ENCODE measurements around the gene ANKRD11.

Gene ANKRD11

DNA sequence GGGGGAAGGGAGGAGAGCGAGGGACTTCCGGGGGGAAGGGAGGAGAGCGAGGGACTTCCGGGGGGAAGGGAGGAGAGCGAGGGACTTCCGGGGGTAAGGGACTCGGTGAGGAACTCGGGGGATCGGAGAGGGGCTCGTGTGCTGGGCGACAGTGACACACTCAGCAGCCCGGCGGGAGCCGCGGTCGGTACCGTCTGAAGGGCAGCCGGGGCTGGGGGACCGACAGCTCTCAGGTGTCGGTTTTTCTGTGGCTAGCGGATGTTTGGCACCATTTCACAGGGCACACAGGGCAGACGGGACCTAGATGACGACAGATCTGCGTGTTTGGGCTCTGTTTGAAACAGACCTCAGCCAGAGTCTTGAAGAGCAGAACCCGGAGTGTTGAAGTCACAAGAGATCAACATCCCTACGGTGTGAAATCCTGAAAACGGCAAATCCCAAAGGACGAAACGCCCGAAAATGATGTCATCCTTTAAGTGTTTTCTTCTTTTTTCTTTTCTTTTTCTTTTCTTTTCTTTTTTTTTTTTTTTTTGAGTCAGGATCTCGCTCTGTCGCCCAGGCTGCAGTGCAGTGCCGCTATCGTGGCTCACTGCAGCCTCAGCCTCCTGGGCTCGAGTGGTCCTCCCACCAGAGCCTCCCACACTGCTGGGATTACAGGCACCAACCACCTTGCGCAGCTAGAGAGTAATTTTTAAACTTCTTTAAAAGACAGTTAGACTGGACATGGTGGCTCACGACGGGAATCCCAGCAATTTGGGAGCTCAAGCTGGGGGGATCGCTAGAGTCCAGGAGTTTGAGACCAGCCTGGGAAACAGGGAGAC is 249.0 kb downstream of the ANKRD11 start:
- Histone ChIP-seq H4K8ac (ENCODE audit: low read length) (peak overlapping the region; percentile 100), H2BK5ac (ENCODE audit: low read depth, low read length, poor library complexity, severe bottlenecking) (peak overlapping the region; percentile 95), H4K91ac (ENCODE audit: low read length) (peak overlapping the region; percentile 98), H2BK12ac (ENCODE audit: low read length in 2 of 2) (peak overlapping the region in 1 of 2 experiments; percentile 49), H2BK15ac (ENCODE audit: low read depth, poor library complexity, severe bottlenecking) (peak overlapping the region; percentile 89), H3K36me3 (ENCODE audit: control insufficient read depth in 1 of 2, insufficient read depth in 2 of 2, low read depth in 1 of 2, low read length in 2 of 2) (no peaks in the 10 kb centered on the region), H3K4me2 (ENCODE audit: low read length, poor library complexity, severe bottlenecking) (peak overlapping the region; percentile 72), H3K4me3 (ENCODE audit: insufficient read depth in 1 of 2, low read depth in 1 of 2, low read length in 2 of 2) (peak overlapping the region; percentile 94 to 99), H3K27ac (ENCODE audit: low read length, poor library complexity, severe bottlenecking) (peak overlapping the region; percentile 96), H2BK120ac (ENCODE audit: low read depth, low read length) (peak overlapping the region; percentile 85), H3K4me1 (ENCODE audit: control insufficient read depth, insufficient read depth, low read depth, low read length) (peaks cover 12% of the 10 kb centered on the region), H2AFZ (ENCODE audit: low read depth, low read length) (peak overlapping the region; percentile 89), H3K27me3 (ENCODE audit: control insufficient read depth in 1 of 2, insufficient read depth in 1 of 2, low read length in 2 of 2) (no peaks in the 10 kb centered on the region), H3K14ac (ENCODE audit: low read length in 2 of 2) (peak overlapping the region in 1 of 2 experiments; percentile 97), H3K79me1 (replicated peaks; ENCODE audit: low read length, poor library complexity, severe bottlenecking) (peaks cover 8% of the 10 kb centered on the region), H3K23ac (ENCODE audit: low read length in 2 of 2) (peak overlapping the region in 1 of 2 experiments; percentile 94), H3K9ac (ENCODE audit: low read length) (peak overlapping the region; percentile 99), H2AK5ac (ENCODE audit: low read length, severe bottlenecking) (peak overlapping the region; percentile 75), H3K4ac (ENCODE audit: low read depth in 1 of 2, low read length in 2 of 2) (peak overlapping the region; percentile 98 to 100), H3K9me3 (ENCODE audit: control insufficient read depth, low read length) (no peaks in the 10 kb centered on the region), H3K18ac (ENCODE audit: low read depth in 1 of 2, low read length in 2 of 2) (peak overlapping the region; percentile 95 to 100)
- 12% methylated on average over 34 of the region's 39 CpGs for WGBS
- DNase-seq = peak; percentile 95

DNA sequence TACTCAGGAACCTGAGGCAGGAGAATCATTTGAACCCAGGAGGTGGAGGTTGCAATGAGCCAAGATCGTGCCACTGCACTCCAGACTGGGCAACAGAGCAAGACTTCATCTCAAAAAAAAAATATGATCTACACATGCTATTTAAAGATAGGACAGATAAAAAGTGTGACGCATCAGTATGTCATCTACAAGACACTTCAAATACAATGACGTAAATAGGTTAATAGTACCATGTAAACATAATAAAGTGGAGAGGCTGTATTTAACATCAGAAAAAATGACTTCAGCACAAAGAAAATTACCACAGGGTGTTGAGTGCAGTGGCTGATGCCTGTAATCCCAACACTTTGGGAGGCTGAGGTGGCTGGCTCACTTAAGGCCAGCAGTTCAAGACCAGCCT is 252.6 kb downstream of the ANKRD11 start:
- H3K27me3 ChIP-seq (ENCODE audit: control insufficient read depth in 1 of 2, insufficient read depth in 1 of 2, low read length in 2 of 2) = no peaks in the 10 kb centered on the region

DNA sequence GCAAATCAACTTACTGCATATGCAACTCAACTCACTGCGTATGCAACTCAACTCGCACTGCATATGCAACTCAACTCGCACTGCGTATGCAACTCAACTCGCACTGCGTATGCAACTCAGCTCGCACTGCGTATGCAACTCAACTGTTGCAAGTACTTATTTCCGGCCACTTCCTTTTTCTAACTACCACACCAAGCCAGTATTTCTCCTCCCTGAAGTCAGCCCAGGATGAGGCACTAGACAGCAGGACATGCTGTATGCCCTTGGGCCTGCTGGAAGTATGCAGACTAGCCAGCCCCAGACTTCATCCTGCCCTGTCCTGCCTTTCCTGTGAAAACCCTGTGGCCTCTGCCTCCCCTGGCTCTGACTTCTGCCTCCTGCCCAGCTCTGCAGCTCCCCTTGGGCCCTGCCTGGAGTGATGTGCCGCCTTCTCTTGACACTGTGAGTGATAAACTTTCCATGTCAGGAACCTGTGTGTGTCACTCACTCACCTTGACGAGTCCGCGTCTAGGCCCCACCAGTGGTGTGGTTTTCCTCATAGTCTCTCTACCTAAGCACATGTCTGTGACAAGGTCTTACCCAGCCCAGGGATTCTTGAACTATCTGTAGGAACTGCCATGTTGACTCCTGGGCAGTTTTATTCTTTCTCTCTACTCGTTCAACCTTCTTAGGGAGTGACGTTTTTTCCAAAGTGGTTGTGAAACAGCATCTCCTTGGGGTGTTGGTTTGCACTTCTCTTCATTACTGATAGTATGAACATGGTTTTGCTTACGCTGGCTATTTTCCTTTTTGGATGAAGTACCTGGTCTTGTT is 256.5 kb downstream of the ANKRD11 start:
- WGBS = 99% methylated on average over 16 of the region's 16 CpGs
- Histone ChIP-seq H3K9ac (ENCODE audit: low read length) (no peak overlapping the region), H3K79me1 (replicated peaks; ENCODE audit: low read length, poor library complexity, severe bottlenecking) (peaks cover 21% of the 10 kb centered on the region), H3K14ac (ENCODE audit: low read length in 2 of 2) (no peak overlapping the region), H4K91ac (ENCODE audit: low read length) (no peak overlapping the region), H4K8ac (ENCODE audit: low read length) (no peak overlapping the region), H3K9me3 (ENCODE audit: control insufficient read depth, low read length) (peaks cover 22% of the 10 kb centered on the region), H3K36me3 (ENCODE audit: control insufficient read depth in 1 of 2, insufficient read depth in 2 of 2, low read depth in 1 of 2, low read length in 2 of 2) (peaks cover 57 to 64% of the 10 kb centered on the region in 2 experiments), H2AK5ac (ENCODE audit: low read length, severe bottlenecking) (no peak overlapping the region), H3K23ac (ENCODE audit: low read length in 2 of 2) (no peak overlapping the region), H3K27me3 (ENCODE audit: control insufficient read depth in 1 of 2, insufficient read depth in 1 of 2, low read length in 2 of 2) (no peaks in the 10 kb centered on the region), H2BK120ac (ENCODE audit: low read depth, low read length) (no peak overlapping the region), H2BK15ac (ENCODE audit: low read depth, poor library complexity, severe bottlenecking) (no peak overlapping the region), H3K4me2 (ENCODE audit: low read length, poor library complexity, severe bottlenecking) (no peak overlapping the region), H2BK12ac (ENCODE audit: low read length in 2 of 2) (no peak overlapping the region), H2BK5ac (ENCODE audit: low read depth, low read length, poor library complexity, severe bottlenecking) (no peak overlapping the region), H3K4me3 (ENCODE audit: insufficient read depth in 1 of 2, low read depth in 1 of 2, low read length in 2 of 2) (no peak overlapping the region), H3K18ac (ENCODE audit: low read depth in 1 of 2, low read length in 2 of 2) (no peak overlapping the region), H2AFZ (ENCODE audit: low read depth, low read length) (no peak overlapping the region), H3K4ac (ENCODE audit: low read depth in 1 of 2, low read length in 2 of 2) (no peak overlapping the region), H3K4me1 (ENCODE audit: control insufficient read depth, insufficient read depth, low read depth, low read length) (no peaks in the 10 kb centered on the region), H3K27ac (ENCODE audit: low read length, poor library complexity, severe bottlenecking) (no peak overlapping the region)
- DNase-seq = no peak

More for the DNA sequence above, 252.6 kb downstream of the ANKRD11 start:
- Histone ChIP-seq H3K4ac (ENCODE audit: low read depth in 1 of 2, low read length in 2 of 2) (no peak overlapping the region), H4K8ac (ENCODE audit: low read length) (no peak overlapping the region), H2BK15ac (ENCODE audit: low read depth, poor library complexity, severe bottlenecking) (no peak overlapping the region), H3K27ac (ENCODE audit: low read length, poor library complexity, severe bottlenecking) (no peak overlapping the region), H3K36me3 (ENCODE audit: control insufficient read depth in 1 of 2, insufficient read depth in 2 of 2, low read depth in 1 of 2, low read length in 2 of 2) (peaks cover 21 to 25% of the 10 kb centered on the region in 2 experiments), H3K23ac (ENCODE audit: low read length in 2 of 2) (no peak overlapping the region), H3K4me2 (ENCODE audit: low read length, poor library complexity, severe bottlenecking) (no peak overlapping the region), H2AK5ac (ENCODE audit: low read length, severe bottlenecking) (no peak overlapping the region), H2AFZ (ENCODE audit: low read depth, low read length) (no peak overlapping the region), H2BK120ac (ENCODE audit: low read depth, low read length) (no peak overlapping the region), H3K4me3 (ENCODE audit: insufficient read depth in 1 of 2, low read depth in 1 of 2, low read length in 2 of 2) (no peak overlapping the region), H4K91ac (ENCODE audit: low read length) (no peak overlapping the region), H2BK5ac (ENCODE audit: low read depth, low read length, poor library complexity, severe bottlenecking) (no peak overlapping the region), H3K14ac (ENCODE audit: low read length in 2 of 2) (no peak overlapping the region), H2BK12ac (ENCODE audit: low read length in 2 of 2) (no peak overlapping the region), H3K4me1 (ENCODE audit: control insufficient read depth, insufficient read depth, low read depth, low read length) (peaks cover 9% of the 10 kb centered on the region), H3K18ac (ENCODE audit: low read depth in 1 of 2, low read length in 2 of 2) (no peak overlapping the region), H3K9ac (ENCODE audit: low read length) (no peak overlapping the region), H3K79me1 (replicated peaks; ENCODE audit: low read length, poor library complexity, severe bottlenecking) (peaks cover 10% of the 10 kb centered on the region), H3K9me3 (ENCODE audit: control insufficient read depth, low read length) (peaks cover 2% of the 10 kb centered on the region)
- WGBS = no CpG with 5 or more reads among the region's 3 CpGs
- DNase-seq = peak; percentile 69

DNA sequence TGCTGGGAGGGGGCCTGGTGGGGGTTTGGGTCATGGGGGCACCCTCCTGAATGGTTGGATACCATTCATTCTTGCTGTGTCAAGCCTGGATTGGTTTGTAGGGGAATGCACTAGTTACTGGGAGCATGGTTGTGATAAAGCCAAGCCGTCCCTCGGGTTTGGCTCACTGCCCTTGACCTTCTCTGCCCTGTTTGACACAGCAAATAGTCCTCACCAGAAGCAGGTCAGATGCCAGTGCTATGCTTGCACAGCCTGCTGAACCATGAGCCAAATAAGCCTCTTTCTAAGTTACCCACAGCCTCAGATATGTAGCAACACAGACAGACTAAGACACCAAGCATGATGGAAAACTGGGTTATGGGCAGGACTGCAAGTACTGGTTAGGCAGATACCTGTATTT is 258.3 kb downstream of the ANKRD11 start:
- H2AK5ac ChIP-seq (ENCODE audit: low read length, severe bottlenecking) = no peak overlapping the region
- H2BK15ac ChIP-seq (ENCODE audit: low read depth, poor library complexity, severe bottlenecking) = no peak overlapping the region
- no peak overlapping the region for H3K4me2 ChIP-seq (ENCODE audit: low read length, poor library complexity, severe bottlenecking)
- H3K27ac ChIP-seq (ENCODE audit: low read length, poor library complexity, severe bottlenecking) = no peak overlapping the region
- no peaks in the 10 kb centered on the region for H3K27me3 ChIP-seq (ENCODE audit: control insufficient read depth in 1 of 2, insufficient read depth in 1 of 2, low read length in 2 of 2)
- H2BK5ac ChIP-seq (ENCODE audit: low read depth, low read length, poor library complexity, severe bottlenecking) = no peak overlapping the region
- H2BK120ac ChIP-seq (ENCODE audit: low read depth, low read length) = no peak overlapping the region
- H3K4me1 ChIP-seq (ENCODE audit: control insufficient read depth, insufficient read depth, low read depth, low read length) = no peaks in the 10 kb centered on the region
- no peak overlapping the region for H2AFZ ChIP-seq (ENCODE audit: low read depth, low read length)
- H3K14ac ChIP-seq (ENCODE audit: low read length in 2 of 2) = no peak overlapping the region
- H4K8ac ChIP-seq (ENCODE audit: low read length) = peak overlapping the region; percentile 66
- no peak overlapping the region for H3K4me3 ChIP-seq (ENCODE audit: insufficient read depth in 1 of 2, low read depth in 1 of 2, low read length in 2 of 2)
- no CpG with 5 or more reads among the region's 2 CpGs for WGBS
- no peak overlapping the region for H3K9ac ChIP-seq (ENCODE audit: low read length)
- H3K9me3 ChIP-seq (ENCODE audit: control insufficient read depth, low read length) = peaks cover 40% of the 10 kb centered on the region
- H3K36me3 ChIP-seq (ENCODE audit: control insufficient read depth in 1 of 2, insufficient read depth in 2 of 2, low read depth in 1 of 2, low read length in 2 of 2) = peaks cover 73 to 82% of the 10 kb centered on the region in 2 experiments
- H4K91ac ChIP-seq (ENCODE audit: low read length) = no peak overlapping the region
- H2BK12ac ChIP-seq (ENCODE audit: low read length in 2 of 2) = no peak overlapping the region
- H3K18ac ChIP-seq (ENCODE audit: low read depth in 1 of 2, low read length in 2 of 2) = no peak overlapping the region
- no peak overlapping the region for H3K4ac ChIP-seq (ENCODE audit: low read depth in 1 of 2, low read length in 2 of 2)
- peaks cover 28% of the 10 kb centered on the region for H3K79me1 ChIP-seq (replicated peaks; ENCODE audit: low read length, poor library complexity, severe bottlenecking)
- H3K23ac ChIP-seq (ENCODE audit: low read length in 2 of 2) = no peak overlapping the region
- no peak for DNase-seq

Data from mesenchymal stem cell (in vitro differentiated cells and primary cell).